Suprapubic skin (tissue), 4 donors: Measurements from ENCODE around the gene ZNF221.

Experiments used
- EP300 ChIP-seq: sonication (generic); formaldehyde crosslinking; IDR thresholded peaks from one replicate; pipeline ENCODE4 v1.6.1; 2017; ENCODE audit warnings: antibody characterized with exemption
- POLR2A ChIP-seq, 2 donors: fragments of 450-650 bp; IDR thresholded peaks; one replicate each; pipeline ENCODE4 v1.6.1; 2017; ENCODE audit warnings: antibody characterized with exemption in 2 of 2, mild to moderate bottlenecking in 2 of 2, moderate library complexity in 2 of 2
- POLR2AphosphoS5 ChIP-seq, 3 donors: sonication (generic); formaldehyde crosslinking; IDR thresholded peaks; one replicate each; pipeline ENCODE4 v1.6.1; 2017; ENCODE audit warnings: antibody characterized with exemption in 3 of 3
- TF ChIP-seq, protein P1 (sequence below), 2 donors: fragments of 200-600 bp in 1 of 2; fragments of 450-650 bp in 1 of 2; sonication (generic) in 1 of 2; IDR thresholded peaks; one replicate each; pipeline ENCODE4 v1.5.1; 2016 to 2019; ENCODE audit warnings: antibody characterized with exemption in 2 of 2, mild to moderate bottlenecking in 1 of 2, moderate library complexity in 1 of 2

DNA sequence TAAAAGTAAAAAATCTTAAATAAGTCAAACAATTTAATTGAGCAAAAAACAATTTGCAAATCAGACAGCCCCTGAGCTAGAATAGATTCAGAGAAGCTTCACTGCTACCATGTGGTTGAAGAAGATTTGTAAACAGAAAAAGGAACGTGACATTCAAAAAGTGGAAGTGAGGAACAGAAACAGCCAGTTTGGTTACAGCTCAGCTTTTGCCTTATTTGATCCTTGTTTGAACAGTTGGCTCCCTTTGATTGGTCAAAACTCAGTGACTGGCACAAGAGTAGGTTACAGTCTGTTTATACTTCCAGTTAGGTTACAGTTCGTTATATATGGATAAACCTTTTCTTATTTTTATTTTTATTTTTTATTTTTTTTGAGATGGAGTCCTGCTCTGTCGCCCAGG is 5.8 kb downstream of the ZNF221 start:
- TF ChIP-seq, protein P1, sequence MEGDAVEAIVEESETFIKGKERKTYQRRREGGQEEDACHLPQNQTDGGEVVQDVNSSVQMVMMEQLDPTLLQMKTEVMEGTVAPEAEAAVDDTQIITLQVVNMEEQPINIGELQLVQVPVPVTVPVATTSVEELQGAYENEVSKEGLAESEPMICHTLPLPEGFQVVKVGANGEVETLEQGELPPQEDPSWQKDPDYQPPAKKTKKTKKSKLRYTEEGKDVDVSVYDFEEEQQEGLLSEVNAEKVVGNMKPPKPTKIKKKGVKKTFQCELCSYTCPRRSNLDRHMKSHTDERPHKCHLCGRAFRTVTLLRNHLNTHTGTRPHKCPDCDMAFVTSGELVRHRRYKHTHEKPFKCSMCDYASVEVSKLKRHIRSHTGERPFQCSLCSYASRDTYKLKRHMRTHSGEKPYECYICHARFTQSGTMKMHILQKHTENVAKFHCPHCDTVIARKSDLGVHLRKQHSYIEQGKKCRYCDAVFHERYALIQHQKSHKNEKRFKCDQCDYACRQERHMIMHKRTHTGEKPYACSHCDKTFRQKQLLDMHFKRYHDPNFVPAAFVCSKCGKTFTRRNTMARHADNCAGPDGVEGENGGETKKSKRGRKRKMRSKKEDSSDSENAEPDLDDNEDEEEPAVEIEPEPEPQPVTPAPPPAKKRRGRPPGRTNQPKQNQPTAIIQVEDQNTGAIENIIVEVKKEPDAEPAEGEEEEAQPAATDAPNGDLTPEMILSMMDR (IDR thresholded peaks at IDR 0.05) = no peak
- TF ChIP-seq POLR2A (IDR thresholded peaks at IDR 0.05) (no peak), EP300 (no peak), POLR2AphosphoS5 (IDR thresholded peaks at IDR 0.05) (no peak)
